Activated effector memory CD4-positive, alpha-beta T cell treated with anti-CD3 and anti-CD28 coated beads, Interleukin-2, amount 50 U/mL, for 16 hours (primary cell): Measurements from ENCODE around the gene RIN3.

ENCODE experiments used
- DNase-seq: peaks from one replicate; pipeline ENCODE4 v3.0.0-alpha.2; 2020

The RIN3 gene

DNA sequence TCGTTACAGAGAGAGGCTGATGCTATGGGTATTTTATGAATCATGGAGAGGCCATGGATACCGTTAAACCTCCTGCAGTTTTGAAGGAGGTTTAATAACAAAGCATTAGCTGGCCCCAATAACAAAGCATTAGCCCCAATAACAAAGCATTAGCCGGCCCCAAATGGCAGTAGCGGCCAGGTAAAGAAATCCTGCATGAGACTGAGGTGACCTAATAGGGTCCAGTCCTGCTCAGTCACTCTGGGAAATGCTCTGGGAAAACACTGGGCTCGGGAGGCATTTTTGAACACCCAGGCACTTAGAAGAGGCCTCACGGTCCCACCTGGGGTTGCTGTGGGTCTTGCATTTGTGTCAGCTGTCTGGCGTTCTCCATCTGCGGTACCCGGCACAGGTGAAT is 776 bp upstream of the RIN3 start:
- no peak for DNase-seq

GRCh38 chr14:92513966-92514843 is 624 bp downstream of the RIN3 start:
- peak; percentile 65 for DNase-seq

GRCh38 chr14:92514844-92515514 is 1.4 kb downstream of the RIN3 start:
- DNase-seq: no peak

DNA sequence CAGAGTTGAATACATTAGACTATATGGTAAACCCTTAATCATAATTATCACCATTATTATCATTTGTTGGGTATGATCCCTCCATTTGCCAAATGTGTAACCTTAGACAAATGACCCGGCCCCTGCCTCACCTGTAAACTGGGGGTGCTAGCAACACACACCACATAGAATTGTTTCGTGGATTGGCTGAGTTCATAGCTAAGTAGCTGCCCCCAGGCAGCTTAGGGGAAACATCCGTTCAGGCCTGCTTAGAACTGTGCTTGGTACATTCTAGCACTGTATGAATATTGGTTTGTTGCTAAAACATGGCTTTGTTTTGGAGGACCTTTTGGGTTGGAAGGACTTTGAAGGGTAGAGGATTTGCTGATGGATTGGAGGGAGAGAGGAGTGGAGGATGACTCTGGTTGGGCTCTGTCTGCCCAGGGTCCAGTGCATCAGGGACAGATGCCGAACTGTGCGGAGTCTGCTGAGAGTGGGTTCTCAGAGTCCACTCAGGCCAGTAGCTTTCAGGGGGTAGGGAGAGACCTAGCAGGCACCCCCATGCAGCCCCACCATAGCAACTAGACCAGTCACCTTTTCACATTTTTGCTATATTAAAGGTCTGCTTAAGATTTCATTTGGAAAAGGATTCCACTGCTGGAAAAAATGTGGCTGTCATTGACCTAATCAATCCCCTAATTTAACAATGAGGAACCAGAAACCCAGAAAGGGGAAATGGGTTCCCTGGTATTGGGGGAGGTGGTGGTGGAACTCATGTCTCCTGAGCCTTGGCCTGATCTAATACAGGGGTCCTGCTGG is 2.2 kb downstream of the RIN3 start:
- peak; percentile 27 for DNase-seq

- DNase-seq: peak; percentile 10
These were observed 2.9 kb downstream of the RIN3 start for GRCh38 chr14:92516344-92516965.

DNA sequence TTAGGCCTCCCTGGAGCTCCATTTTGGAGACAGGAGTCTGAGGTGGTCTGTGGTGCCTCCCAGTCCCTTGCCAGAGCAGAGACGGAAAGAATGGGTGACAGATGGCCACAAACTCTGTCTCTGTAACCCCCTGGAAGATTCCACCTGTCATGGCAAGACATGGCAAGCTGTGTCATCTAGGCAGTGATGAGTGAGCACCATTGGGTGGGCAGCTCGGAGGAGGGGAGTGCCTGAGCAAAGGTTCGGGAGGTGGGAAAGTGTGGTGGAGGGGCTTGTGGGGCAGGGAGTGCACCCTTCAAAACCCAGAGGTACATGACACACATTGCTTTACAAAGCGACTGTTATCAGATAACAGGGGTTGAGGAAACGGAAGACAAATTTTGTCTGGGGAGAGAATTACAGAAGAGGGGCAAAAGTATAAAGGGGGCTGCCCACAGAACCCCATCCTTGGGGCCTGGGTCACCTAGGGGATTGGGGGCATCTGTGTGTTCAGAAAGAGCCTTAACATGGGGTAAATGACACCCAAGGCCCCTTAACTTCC is 3.5 kb downstream of the RIN3 start:
- DNase-seq: peak; percentile 64

GRCh38 chr14:92517761-92518160 is 4.2 kb downstream of the RIN3 start:
- peak; percentile 52 for DNase-seq

GRCh38 chr14:92519246-92520101 is 5.9 kb downstream of the RIN3 start:
- DNase-seq: peak; percentile 47

DNA sequence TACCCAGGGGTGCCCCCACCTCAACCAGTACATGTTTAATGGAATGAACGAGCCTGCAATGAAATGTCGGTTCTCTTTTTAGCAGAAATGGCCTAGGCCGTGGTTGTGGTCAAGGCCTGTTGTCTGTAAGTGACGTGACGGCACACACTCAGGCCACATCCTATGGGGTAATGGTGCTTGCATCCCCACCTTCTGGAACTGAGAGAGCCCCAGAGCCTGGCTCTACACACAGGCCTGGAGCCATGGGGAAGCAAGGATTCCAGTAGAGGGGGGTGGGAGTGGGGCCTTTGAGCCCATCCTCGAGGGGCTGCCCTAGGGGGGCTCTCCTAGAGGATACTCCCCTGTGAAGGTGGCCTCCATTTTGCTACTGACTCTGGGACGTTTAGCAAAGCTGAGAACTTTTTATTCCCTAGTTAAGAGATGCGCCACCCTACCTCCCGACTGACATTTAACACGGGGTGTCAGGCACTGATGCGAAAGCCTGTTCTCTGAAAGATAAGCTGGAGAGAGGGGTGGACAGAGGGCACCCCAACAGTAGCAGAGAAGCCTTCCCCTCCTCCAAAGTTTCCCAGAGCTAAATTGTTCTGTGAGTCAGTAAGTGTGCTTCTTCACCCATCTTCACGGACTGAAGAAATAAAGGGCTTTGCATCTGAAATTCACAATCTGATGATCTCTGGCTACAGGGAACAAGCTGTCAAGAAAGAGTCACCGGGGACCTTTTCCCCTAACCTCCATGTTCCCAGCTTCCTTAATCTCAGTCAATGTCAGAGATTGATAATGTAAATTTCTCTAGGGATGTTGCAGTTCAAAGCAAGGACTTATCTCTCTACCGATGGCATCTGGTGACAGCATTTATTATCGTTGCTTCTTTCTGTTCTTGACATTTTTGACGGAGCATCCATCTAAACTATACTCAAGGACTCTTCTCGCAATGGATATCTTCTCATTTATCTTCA is 6.8 kb downstream of the RIN3 start:
- DNase-seq: peak; percentile 24

GRCh38 chr14:92521058-92521415 is 7.5 kb downstream of the RIN3 start:
- DNase-seq: no peak

DNA sequence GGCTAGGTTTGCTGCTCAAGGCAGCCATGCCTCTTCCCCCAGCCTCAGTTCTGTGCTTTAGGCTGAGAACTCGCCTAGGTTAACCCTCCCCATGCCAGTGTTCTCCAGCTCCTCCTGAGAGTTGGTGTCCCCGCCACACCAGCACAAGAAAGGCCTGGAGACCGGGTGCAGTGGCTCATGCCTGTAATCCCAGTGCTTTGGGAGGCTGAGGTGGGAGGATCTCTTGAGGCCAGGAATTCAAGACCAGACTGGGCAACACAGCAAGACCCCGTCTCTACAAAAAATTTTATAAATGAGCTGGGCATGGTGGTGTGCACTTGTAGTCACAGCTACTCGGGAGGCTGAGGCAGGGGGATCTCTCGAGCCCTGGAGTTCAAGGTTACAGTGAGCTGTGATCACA is 10.2 kb downstream of the RIN3 start:
- peak; percentile 27 for DNase-seq

- DNase-seq: peak; percentile 39
These were observed 11.1 kb downstream of the RIN3 start for GRCh38 chr14:92524602-92525185.

DNA sequence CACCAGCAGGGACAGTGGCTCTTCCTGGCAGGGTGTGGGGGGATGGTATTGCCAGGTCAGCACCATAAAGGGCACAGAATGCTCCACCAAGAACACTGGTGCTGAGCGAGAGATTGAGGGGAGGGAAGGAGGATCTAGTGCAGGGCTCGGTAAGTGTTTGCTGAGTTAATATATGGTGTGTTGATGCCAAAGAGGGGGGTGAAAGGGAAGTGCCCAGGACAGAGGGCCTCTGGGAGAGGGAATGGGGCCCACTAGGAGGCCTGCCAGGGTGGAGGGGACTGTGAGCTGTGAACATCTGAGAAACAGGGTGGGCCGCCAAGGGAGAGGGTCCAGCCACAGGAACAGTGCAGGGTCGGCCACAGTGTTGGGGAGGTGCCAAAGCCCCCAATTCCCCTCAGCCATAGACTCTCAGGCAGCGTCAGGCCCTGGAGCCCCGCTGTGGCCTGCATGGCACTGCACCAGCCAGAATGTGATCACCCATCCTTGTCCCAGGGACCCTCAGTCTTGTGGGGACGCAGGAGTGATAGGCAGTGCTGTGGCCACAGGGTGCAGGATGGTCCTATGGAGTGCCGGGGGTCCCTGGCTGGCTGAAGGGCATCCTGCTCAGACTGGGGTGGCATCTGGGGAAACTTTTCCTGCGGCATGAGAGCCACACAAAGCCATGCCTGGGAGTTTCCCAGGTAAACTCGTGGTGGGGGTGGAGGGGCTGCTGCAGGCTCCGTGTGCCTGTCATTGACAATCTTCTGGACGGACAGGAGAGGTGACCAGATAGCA is 11.9 kb downstream of the RIN3 start:
- peak; percentile 54 for DNase-seq

DNA sequence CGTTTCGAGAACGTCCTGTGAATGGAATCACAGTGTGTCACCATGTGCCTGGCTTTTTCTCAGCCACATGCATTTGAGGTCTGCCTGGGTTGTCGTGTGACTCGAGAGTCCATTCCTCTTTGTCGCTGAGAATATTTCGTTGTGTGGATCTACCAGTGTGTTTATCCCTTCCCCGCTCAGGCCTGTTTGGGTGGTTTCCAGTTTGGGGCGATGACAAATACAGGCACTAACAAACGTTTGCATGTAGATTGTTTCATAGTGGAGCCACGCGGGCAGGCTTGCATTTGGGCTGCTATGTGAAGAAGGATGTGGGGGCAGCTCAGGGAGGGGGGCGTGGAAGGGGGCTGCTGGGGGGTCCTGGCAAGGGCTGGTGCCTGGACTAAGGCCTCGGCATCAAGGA is 14.1 kb downstream of the RIN3 start:
- peak; percentile 34 for DNase-seq

GRCh38 chr14:92528486-92529100 is 15.0 kb downstream of the RIN3 start:
- DNase-seq: peak; percentile 41

- DNase-seq: peak; percentile 2
These were observed 16.3 kb downstream of the RIN3 start for GRCh38 chr14:92529903-92530302.

DNA sequence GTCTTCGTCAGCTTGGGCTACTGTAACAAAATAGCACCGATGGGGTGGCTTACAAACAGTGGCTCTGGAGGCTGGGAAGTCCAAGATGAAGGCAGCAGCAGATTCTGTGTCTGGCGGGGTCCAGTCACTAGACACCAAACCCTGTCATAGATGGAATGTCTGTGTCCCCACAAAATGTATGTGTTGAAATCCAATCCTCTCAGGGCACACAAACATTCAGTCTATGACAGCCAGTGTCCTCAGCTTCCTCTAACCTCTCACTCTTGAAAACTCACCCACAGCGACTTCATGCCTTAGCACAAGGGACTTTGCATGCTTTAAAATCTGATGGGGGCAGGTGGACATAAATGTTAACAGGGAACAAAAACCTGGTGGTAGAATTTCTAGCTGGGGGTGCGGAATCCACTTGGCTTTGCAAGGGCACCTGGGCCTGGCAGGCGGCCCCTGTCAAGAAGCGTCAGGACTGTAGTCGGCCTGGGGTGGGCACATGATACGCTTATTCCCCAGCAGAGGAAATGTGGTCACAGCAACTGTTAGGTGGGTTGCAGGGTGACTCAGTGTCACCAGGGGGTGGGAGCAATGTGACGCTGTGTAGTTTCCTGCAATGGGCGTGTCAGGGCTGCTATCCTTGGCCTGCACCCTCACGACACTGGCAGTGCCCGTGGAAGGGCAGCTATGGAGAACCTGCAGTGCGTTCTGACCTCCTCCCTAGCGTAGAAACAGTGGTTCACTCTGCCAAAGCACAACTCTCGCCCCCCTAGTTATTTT is 17.7 kb downstream of the RIN3 start:
- DNase-seq: peak; percentile 70
